Activated CD8-positive, alpha-beta memory T cell treated with anti-CD3 and anti-CD28 coated beads, Interleukin-2, amount 50 U/mL, for 4 hours (primary cell): Measurements from ENCODE around the gene LRMDA.
A peak's percentile ranks its signal among the peaks of the same experiment; 100 is the strongest.
"Not testable (repeated sequence)": the region's sequence is repeated elsewhere in the genome, so short reads cannot be mapped to it uniquely, and the experiment has no call there.

Experiments
- DNase-seq: peaks from one replicate; pipeline ENCODE4 v3.0.0-alpha.2; 2020

Gene LRMDA

DNA sequence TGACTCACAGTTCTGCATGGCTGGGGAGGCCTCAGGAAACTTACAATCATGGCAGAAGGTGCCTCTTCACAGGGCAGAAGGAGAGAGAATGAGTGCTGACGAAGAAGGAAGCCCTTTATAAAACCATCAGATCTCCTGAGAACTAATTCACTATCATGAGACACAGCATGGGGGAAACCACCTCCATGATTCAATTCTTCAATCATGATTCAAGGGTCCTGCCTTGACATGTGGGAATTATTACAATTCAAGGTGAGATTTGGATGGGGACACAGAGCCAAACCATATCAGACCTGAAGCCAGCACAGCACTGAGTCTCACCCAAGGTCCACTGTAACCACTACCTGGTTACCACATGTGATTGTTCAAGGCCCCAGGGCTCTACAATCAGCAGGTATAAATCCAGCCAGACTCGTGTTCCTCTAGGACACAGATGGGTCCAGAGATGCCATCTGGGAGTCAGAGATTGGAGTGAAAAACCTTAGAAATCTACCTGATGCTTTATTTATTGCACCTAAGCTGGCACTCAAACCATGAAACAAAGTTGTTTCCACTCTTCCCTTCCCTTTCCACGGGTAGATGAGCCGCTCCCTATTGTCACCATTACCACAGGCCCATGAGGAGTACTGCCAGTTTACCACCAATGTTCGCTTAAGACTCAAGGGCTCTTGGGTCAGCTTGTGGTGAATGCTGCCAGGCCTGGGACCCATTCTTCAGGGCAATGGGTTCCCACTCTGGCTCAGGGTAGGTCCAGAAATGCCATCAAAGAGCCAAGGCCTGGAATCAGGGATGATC, 1061.5 kb downstream of the LRMDA start:
- no peak for DNase-seq

DNA sequence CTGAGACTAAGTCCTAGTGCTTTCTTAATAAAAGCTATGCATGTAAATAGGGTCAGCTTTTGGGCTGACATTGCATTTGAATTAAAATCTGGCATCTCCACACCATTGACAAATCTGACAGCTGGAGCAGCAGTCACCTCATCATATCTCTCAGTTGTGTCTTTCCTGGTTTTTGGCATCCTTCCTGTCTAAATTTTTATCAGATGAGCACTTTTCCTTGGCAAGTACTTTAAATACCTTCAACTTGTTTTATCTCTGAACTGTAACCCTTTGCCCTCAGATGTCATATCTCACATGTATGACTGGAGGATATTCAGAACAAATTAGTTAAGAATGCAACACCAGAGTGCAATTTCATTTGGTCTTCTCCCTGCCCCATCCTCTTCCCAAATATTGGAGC, 1066.2 kb downstream of the LRMDA start:
- DNase-seq: no peak

DNA sequence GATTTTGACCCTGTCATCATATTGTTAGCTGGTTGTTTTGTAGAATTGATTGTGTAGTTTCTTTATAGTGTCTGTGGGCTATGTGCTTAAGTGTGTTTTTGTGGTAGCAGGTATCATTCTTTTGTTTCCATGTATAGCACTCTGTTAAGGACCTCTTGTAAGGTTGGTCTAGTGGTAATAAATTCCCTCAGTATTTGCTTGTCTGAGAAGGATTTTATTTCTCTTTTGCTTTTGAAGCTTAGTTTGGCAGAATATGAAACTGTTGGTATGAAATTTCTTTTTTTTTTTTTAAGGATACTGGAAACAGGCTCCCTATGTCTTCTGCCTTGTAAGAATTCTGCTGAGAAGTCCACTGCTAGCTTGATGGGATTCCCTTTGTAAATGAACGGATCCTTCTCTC, 1073.4 kb downstream of the LRMDA start:
- DNase-seq: no peak

DNA sequence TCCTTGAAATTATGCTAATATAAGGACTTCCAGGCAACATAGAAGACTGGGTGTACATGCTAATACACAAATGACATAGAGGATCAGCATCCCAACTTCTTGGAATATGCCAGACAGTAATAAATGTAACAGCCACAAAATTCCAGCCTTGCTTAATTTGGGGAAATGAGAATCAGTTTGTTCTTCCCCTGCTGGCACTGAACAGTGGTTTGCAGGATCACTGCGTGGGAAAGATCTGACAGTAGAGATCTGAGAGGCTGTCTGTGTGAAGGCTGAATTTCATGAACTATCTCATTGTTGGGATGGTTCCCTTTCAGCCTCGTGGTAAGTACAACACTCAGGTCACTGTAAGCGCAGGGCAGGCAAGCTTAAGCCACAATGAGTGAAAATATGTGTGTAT, 1078.0 kb downstream of the LRMDA start:
- DNase-seq: no peak

DNA sequence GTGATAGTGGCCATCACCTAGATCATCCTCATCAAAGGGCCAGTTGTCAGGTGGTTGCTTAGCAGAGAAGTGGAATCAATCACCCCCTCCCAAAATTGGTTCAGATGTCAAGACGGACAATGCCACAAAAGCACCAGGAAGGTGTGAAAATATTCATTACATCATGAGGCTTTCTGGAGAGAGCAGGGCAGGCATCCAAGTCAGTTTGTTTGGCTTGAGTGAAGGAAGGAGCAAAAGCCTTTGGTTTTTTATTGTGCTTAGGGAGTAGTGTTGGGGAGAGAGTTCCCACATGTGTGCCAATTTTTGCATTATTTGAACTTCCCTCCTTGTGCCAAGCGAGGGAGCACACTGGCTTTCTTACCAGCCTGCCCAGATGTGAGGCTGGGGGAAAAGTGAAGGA, 1082.9 kb downstream of the LRMDA start:
- no peak for DNase-seq

DNA sequence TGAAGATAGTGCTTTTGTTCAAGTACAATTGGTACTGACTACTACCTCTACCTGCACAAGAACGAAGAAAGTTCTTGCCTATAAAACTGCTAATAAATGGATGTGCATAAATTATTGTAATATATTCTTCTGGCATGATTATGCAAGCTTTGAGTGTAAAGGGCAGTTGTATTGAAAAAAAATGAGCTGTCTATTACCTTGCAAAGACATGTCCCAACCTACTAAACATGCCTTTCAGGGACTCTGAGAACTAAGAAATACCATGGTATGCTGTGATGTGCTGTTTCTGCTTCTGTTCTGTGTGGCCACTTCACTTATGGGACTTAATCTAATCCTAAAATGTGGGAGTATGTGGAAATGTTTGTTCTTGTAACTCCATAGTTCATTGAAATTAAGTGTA, 1083.4 kb downstream of the LRMDA start:
- DNase-seq: no peak

DNA sequence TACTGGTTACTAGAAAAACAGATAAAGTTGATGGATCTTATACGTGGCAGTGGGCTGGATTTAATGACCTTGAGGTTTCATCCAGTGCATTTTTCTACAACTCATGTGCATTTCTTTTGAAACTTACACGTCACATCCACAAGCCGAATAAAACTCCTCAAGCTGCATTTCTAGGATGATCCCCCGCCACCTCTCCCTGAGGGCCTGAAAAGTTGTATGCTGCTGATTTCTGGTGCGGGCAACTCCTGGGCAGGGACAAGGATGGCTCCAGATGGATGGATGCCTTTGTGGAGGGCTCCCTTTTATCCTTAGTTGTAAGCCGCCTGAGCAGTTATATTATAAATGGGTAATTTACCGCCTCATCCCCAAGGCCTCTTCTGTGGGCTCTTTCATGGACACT, 1091.1 kb downstream of the LRMDA start:
- no peak for DNase-seq

DNA sequence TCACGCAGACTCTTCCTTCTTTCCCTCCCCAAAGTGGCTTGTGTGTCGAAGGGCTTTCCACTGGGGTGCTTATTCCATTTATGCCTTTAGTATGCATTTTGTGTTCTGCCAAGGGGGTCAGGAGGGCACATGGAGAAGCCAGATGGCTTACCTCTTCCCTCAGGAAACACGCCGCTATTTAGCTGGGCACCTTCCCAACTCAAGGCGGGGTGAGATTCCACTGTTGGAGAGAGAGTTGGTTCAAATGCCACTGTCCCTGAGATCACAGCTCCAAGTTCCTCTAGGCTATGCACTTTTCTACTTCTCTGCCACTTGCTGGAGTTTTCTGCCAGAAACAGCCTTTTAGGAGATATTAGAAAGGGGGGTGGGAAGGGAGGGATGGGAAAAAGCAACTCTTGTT, 1091.8 kb downstream of the LRMDA start:
- no peak for DNase-seq

DNA sequence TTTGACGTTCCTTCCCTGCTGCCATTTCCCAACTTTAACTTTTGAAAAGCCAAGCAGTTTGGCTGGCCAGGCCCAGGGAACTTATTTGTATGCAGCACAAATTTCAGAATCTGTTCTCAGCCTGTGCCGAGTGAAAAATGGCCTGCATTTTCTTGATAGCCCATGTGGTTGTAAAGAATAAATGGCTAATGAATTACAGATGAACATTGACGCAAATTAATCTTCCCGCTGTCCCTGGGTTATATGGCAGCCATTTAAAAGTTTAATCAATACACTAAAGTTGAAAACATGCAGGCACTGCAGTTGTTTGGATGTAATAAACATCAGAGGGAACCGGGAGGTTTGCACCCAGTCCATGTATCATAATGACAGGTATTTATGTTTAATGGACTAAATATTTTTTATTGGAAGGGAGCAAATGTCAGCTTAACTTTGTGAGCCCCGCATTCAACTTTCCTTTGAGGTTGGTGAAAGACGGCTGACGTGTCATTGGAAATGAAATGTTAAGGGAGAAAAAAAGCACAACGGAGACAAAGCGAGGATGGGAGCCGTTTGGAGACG, 1092.4 kb downstream of the LRMDA start:
- no peak for DNase-seq

DNA sequence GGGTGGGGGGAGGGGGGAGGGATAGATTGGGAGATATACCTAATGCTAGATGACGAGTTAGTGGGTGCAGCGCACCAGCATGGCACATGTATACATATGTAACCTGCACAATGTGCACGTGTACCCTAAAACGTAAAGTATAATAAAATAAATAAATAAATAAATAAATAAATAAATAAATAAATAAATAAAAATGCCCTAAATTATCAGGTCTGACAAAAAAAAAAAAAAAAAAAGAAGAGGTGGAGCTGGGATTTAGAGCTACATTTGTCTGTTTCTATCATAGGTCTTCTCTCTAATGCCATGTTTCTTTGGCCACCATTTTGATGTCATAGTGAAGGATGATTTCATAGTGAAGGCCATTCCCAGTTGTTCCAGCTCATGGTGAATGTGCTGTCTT, 1095.4 kb downstream of the LRMDA start:
- DNase-seq: not testable (repeated sequence)

DNA sequence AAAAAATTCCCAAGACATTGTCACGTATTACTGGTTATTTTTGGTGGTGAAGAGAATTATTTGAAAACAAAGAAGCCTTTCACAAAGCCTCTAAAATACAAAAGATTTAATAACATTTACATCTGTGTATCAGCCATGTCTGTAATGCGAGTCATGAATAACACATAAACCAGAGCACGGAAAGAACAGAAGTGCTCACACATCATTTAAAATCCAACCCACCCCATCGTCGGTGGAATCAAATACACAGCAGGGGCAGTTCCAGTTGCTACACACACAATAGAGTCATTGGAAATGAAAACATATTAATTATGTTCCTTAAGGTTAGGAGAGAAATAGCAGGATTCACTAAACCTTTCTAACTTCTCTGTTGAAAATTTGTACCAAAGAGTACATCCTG, 1108.9 kb downstream of the LRMDA start:
- no peak for DNase-seq

DNA sequence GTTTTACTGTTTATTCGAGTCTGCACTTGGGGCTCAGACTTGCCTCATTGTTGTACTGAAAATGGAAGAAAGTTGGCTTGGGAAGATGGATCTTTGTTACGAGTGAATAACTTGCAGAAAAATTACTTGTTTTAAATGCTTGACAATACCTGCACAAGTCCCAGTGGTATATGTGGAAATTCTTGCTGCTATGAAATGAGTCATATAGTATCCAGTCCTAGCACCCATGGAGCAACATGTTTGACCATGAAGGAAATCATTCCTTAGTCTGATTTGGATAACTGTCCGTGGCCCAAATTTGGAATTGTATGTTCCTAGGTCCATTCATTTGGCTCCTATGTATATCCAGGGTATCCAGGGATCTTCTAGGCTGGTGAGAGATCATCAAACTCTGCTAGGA, 1109.4 kb downstream of the LRMDA start:
- no peak for DNase-seq

DNA sequence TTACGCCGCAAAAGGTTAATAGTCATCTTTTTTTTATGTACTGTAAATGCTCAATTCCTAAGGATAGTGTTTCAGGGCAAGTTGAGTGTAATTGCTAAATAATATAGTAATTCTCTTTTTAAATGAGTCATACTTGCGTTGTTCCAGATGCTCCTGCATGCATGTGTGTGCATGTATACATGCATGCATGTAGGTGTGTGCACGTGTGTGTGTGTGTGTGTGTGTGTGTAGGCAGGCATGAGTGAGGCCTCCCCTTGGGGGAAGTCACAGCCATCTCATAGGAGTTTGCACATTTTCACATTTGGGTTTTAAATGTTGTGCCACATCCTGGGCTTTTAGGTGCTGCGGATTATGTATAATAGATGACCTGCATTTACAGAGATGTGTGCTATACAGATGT, 1110.4 kb downstream of the LRMDA start:
- DNase-seq: no peak

DNA sequence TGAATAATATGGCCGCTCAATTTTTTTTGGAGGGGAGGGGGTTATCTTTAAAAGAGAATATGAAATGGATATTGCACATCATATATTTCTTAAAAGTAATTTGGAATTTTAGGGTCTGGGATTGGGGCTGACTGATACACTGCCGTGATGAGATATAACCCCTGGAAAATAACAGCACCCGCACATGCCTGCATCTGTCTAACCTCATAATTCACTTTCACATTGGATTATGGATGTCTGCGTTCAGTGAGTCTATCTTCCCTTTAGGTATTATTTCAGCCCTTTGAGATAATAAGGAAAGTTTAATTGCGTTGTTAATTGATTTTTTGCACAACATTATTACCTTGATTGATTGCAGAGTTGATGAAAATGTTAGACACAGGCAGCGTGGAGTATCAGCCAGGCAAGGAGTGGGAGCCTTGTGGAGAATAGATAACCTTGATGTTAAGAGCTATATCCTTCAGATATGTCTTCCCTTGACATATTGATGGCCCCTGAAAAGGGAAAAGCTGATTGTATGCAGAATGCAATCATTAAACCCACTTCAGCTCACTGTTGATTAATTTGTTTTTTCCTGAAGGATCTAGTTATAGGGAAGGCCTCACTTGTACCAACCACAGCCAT, 1111.0 kb downstream of the LRMDA start:
- no peak for DNase-seq

DNA sequence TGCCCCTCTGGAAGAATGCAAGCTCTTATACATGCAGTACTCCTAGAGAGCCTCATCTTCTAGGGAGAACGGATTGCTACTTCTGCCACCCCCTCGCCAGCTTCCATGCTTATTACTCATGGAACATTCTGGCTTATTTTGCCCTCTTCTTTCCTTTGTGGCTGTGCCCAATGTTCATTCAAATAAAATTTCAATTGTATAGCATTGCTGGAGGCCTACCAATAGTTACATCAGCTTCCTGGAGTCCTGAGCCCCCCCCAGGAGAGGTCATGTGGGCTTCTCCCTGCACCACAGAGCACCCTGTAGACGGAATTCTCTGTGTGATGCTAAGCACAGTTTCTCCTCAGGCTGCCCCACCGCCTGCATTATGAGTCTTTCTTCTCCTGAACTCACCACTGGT, 1112.2 kb downstream of the LRMDA start:
- DNase-seq: no peak

DNA sequence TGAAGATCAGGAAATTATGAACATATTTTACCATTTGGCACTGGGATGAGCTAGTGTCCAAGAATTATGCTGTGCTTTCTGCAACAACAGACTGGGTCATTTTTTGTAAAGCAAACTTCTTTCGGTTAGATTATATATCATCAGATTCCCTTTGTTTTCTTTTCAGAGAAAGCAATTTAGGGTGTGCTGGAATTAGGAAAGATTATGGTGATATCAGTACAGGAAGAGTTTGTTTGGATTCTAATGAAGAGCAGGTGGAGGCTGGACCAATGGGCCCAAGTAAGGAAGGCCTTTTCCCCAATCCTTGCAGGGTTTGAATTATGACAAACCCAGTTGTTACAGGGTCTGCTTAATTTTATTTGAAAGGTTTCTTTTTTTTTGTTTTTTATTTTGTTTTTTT, 1113.4 kb downstream of the LRMDA start:
- no peak for DNase-seq

DNA sequence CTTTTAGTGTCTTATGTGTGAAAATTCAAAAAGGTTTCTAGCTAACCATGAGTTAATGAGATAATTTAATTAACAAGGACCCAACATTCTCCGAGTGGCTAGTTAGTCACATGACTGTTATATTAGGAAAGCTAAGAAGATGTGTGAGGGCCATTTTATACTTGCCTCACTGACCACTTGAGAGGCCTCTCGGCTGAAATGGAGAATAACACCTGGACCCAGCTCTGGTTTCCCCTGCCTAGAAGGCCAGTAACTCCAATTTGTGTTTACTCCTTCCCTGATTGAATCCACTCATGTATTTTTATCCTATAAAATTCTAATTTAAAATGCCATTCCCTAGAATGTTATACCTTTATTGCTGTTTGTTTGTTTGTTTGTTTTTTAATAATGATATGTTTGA, 1115.0 kb downstream of the LRMDA start:
- no peak for DNase-seq

DNA sequence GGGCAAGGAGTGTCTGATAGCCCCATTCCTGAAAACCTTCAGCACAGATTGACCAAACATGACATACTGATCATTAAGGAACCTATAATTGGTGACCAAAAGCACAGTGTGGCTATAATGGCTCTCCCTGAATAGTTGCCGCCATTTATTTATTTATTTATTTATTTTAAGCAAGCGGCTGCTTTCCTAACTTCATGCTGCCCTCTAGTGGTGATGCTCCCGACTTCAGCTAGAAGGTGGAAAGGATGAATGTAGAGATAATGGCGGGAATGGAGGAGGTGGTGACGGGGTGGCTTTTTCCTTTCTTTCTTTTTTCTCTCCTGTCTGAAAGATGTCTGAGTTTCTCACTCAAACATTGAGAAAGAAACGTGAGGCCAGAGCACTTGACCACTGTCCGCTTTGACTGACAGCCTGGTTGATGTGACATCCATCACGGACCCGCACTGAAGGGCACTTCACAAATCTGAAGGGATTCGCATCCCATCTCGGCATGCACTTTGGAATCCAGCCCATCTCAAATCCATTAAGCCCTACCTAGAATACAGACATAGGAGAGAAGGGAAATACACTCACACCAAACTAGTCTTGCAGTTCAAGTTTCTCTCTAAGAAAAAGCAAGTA, 1116.0 kb downstream of the LRMDA start:
- peak; percentile 24 for DNase-seq

DNA sequence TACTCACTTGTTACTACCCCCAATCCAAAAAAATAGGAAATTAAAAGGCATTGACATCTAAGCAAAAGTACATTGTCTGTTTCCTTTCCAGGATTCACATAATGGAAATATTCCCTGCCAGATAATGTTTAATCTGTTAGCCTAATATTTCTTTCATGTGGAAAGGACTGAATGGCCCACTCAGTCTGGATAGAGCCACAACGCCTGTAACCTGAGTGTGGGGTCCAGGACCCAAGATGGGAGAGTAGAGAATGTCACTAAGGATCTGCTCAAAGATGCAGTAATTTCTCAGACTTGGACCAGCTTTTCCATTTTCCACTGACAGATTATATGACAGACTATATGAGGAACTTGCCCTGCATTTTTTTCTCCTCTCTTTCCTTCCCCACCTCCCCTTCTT, 1117.3 kb downstream of the LRMDA start:
- no peak for DNase-seq

DNA sequence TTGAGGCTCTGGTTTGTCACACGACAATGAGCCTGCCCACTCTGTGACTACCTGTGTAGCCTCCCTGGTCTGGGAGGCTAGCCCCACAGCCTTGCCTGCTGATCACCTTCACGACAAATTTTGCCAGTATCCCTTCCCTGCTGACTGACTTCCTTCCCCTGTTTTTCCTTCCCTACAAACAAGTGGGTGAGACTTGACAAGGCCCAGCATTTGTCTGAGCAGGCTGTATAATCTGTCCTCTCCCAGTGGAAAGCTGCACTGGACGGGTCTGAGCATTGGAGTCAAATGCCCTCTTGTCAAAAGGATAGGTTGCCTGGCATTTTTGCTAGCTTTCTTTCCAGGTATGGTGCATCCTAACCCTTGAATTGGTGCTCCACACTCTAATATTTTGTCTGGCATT, 1117.7 kb downstream of the LRMDA start:
- DNase-seq: no peak

DNA sequence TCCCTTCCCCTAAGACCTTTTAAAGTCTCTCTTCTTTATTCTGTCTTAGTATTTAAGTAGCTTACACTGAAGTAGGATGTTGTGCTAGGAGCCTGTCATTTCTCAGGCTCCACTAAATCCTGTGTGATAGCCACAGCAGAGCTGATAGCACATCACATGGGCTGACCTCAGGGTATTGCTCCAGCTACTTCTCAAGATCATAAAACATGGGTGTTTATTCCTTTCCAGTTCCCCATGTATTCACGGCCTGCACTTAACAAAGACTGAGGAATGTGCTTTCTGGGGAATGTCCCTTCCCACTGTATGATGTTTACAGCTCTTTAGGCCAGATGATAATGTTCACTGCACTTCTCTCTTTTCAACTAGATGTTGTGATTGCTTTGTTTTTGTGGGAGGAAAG, 1119.4 kb downstream of the LRMDA start:
- no peak for DNase-seq

DNA sequence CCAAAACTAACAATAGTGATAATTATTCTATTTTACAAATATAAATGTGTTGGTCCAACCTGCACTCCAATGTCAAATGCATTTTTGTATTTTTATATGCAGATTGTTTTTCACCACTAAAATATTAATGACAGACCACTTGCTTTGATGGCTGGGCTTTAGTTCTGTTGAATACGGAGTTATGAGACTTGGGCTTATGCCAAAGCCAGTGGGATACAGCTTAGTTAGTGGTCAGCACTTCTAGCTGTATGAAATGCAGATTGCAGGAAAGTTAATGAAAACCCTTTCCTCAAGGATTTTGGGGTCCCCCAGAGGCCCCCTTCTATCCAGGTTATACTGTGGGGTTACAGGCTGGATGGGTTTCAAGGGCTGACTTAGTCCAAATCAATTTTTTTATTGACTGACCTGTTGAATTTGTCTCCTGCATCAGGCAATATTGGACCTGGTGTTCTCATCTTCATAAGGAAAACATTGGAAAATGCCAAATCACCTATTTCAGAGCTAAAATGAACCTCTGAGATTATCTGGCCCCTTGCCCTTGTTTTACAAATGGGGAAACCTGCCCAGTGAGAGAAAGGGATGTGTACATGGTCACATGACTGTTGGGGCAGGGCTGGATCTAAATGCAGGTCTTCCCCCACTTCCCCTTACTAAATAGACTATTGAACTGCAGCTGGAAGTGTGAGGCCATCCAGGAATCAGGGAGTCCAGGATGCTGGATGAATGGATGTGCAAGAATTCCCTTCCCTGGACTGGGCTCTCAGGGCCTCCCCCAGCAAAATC, 1120.9 kb downstream of the LRMDA start:
- DNase-seq: no peak
